ENCODE data around the gene ALCAM. TPM values are rescaled to one million over a fixed set of nuclear protein-coding genes. Genes with fewer than 3 reads are reported as not detected.

Gene ALCAM
- total RNA-seq, 1 experiment from 2014 or later = 0.41 TPM

GRCh38 chr3:105502333-105502732 lies 135.6 kb downstream of the ALCAM start:
- Mint-ChIP-seq H3K36me3 (ENCODE audit: insufficient read depth, unreplicated experiment) (no peaks in the 10 kb centered on the region), H3K27me3 (ENCODE audit: insufficient read depth, unreplicated experiment) (no peaks in the 10 kb centered on the region), H3K27ac (ENCODE audit: unreplicated experiment) (no peak overlapping the region), H3K9me3 (ENCODE audit: unreplicated experiment) (no peaks in the 10 kb centered on the region), H3K4me3 (ENCODE audit: unreplicated experiment) (no peak overlapping the region), H3K4me1 (ENCODE audit: low read depth, unreplicated experiment) (no peaks in the 10 kb centered on the region)
- no peak overlapping the region for H3K4me3 ChIP-seq (ENCODE audit: low read depth, low read length)
- H3K27me3 ChIP-seq (replicated peaks; ENCODE audit: control insufficient read depth, insufficient read depth, low read length) = no peaks in the 10 kb centered on the region
- TF ChIP-seq CTCF (IDR thresholded peaks at IDR 0.05; ENCODE audit: insufficient read depth in 1 of 2, low read depth in 1 of 2, low read length in 1 of 2, severe bottlenecking in 1 of 2, unreplicated experiment in 1 of 2) = no peak
- BruUV-seq (replicated peaks) = no TSS peak
- no peaks in the 10 kb centered on the region for H3K9me3 ChIP-seq
- ChIA-PET POLR2A (no interaction called here), CTCF (no interaction called here)
- intact Hi-C loops (cut with micrococcal nuclease; ENCODE audit: unreplicated experiment) = no loop called here
- no peaks in the 10 kb centered on the region for H3K4me1 ChIP-seq
- no peaks in the 10 kb centered on the region for H3K36me3 ChIP-seq (ENCODE audit: control insufficient read depth, insufficient read depth, low read length)
- DNase-seq = no peak

GRCh38 chr3:105503191-105503593 lies 136.5 kb downstream of the ALCAM start:
- H3K27me3 Mint-ChIP-seq (ENCODE audit: insufficient read depth, unreplicated experiment) = no peaks in the 10 kb centered on the region
- no peaks in the 10 kb centered on the region for H3K36me3 ChIP-seq (ENCODE audit: control insufficient read depth, insufficient read depth, low read length)
- no peaks in the 10 kb centered on the region for H3K9me3 Mint-ChIP-seq (ENCODE audit: unreplicated experiment)
- H3K27me3 ChIP-seq (replicated peaks; ENCODE audit: control insufficient read depth, insufficient read depth, low read length) = no peaks in the 10 kb centered on the region
- BruUV-seq (replicated peaks) = no TSS peak
- intact Hi-C loops (cut with micrococcal nuclease; ENCODE audit: unreplicated experiment) = no loop called here
- no peak overlapping the region for H3K4me3 ChIP-seq (ENCODE audit: low read depth, low read length)
- no peaks in the 10 kb centered on the region for H3K4me1 ChIP-seq
- no peak for DNase-seq
- no peaks in the 10 kb centered on the region for H3K36me3 Mint-ChIP-seq (ENCODE audit: insufficient read depth, unreplicated experiment)
- no peaks in the 10 kb centered on the region for H3K9me3 ChIP-seq
- POLR2A ChIA-PET = no interaction called here
- H3K4me3 Mint-ChIP-seq (ENCODE audit: unreplicated experiment) = no peak overlapping the region
- no peak for TF ChIP-seq CTCF (IDR thresholded peaks at IDR 0.05; ENCODE audit: insufficient read depth in 1 of 2, low read depth in 1 of 2, low read length in 1 of 2, severe bottlenecking in 1 of 2, unreplicated experiment in 1 of 2)
- no peaks in the 10 kb centered on the region for H3K4me1 Mint-ChIP-seq (ENCODE audit: low read depth, unreplicated experiment)
- CTCF ChIA-PET = no interaction called here
- H3K27ac Mint-ChIP-seq (ENCODE audit: unreplicated experiment) = no peak overlapping the region

GRCh38 chr3:105504440-105504951 lies 137.8 kb downstream of the ALCAM start:
- no peak for TF ChIP-seq CTCF (IDR thresholded peaks at IDR 0.05; ENCODE audit: insufficient read depth in 1 of 2, low read depth in 1 of 2, low read length in 1 of 2, severe bottlenecking in 1 of 2, unreplicated experiment in 1 of 2)
- H3K27me3 ChIP-seq (replicated peaks; ENCODE audit: control insufficient read depth, insufficient read depth, low read length) = no peaks in the 10 kb centered on the region
- DNase-seq = no peak
- no peaks in the 10 kb centered on the region for H3K9me3 Mint-ChIP-seq (ENCODE audit: unreplicated experiment)
- no peaks in the 10 kb centered on the region for H3K4me1 ChIP-seq
- no peak overlapping the region for H3K27ac Mint-ChIP-seq (ENCODE audit: unreplicated experiment)
- H3K9me3 ChIP-seq = no peaks in the 10 kb centered on the region
- no peaks in the 10 kb centered on the region for H3K4me1 Mint-ChIP-seq (ENCODE audit: low read depth, unreplicated experiment)
- intact Hi-C loops (cut with micrococcal nuclease; ENCODE audit: unreplicated experiment) = no loop called here
- no peaks in the 10 kb centered on the region for H3K36me3 Mint-ChIP-seq (ENCODE audit: insufficient read depth, unreplicated experiment)
- BruUV-seq (replicated peaks) = no TSS peak
- H3K4me3 Mint-ChIP-seq (ENCODE audit: unreplicated experiment) = no peak overlapping the region
- POLR2A ChIA-PET = no interaction called here
- H3K36me3 ChIP-seq (ENCODE audit: control insufficient read depth, insufficient read depth, low read length) = no peaks in the 10 kb centered on the region
- CTCF ChIA-PET = no interaction called here
- no peaks in the 10 kb centered on the region for H3K27me3 Mint-ChIP-seq (ENCODE audit: insufficient read depth, unreplicated experiment)
- no peak overlapping the region for H3K4me3 ChIP-seq (ENCODE audit: low read depth, low read length)
